Gastroesophageal sphincter (tissue), 3 donors: ENCODE measurements around the gene GATC.

ENCODE experiments used
- EP300 ChIP-seq: sonication (generic); formaldehyde crosslinking; IDR thresholded peaks from one replicate; pipeline ENCODE4 v1.6.1; 2017; ENCODE audit warnings: antibody characterized with exemption, mild to moderate bottlenecking
- POLR2A ChIP-seq, 2 donors: fragments of 450-650 bp; IDR thresholded peaks; one replicate each; pipeline ENCODE4 v1.6.1; 2017; ENCODE audit warnings: antibody characterized with exemption in 2 of 2, mild to moderate bottlenecking in 2 of 2, moderate library complexity in 1 of 2
- POLR2AphosphoS5 ChIP-seq: sonication (generic); formaldehyde crosslinking; IDR thresholded peaks from one replicate; pipeline ENCODE4 v1.6.1; 2017; ENCODE audit warnings: antibody characterized with exemption
- TF ChIP-seq, protein P1 (sequence below), 4 experiments: fragments of 200-600 bp in 2 of 4; fragments of 450-650 bp in 2 of 4; sonication (generic) in 1 of 4; IDR thresholded peaks; one replicate each; pipeline ENCODE4 v1.5.1; 2017 to 2019; ENCODE audit warnings: antibody characterized with exemption in 4 of 4, mild to moderate bottlenecking in 2 of 4, moderate library complexity in 2 of 4

DNA sequence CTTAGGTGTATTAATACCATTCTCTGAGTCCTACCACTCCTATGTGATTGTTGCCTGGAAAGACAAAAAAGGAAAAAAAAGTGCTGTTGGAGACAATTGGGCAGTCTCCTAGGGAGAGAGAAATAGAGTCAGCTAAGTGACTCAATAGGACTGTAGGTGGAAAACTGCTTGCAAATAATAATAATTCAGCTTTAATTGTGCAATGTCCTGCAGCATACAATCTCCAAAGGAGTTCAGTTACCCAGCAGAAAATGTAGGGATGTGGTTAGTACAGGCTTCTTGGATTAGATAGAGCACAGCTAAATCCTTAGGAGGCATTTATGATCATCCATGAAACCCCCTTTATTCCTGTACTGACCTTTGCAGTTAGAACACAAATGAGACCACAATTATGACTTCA is 26.3 kb downstream of the GATC start:
- TF ChIP-seq, protein P1, sequence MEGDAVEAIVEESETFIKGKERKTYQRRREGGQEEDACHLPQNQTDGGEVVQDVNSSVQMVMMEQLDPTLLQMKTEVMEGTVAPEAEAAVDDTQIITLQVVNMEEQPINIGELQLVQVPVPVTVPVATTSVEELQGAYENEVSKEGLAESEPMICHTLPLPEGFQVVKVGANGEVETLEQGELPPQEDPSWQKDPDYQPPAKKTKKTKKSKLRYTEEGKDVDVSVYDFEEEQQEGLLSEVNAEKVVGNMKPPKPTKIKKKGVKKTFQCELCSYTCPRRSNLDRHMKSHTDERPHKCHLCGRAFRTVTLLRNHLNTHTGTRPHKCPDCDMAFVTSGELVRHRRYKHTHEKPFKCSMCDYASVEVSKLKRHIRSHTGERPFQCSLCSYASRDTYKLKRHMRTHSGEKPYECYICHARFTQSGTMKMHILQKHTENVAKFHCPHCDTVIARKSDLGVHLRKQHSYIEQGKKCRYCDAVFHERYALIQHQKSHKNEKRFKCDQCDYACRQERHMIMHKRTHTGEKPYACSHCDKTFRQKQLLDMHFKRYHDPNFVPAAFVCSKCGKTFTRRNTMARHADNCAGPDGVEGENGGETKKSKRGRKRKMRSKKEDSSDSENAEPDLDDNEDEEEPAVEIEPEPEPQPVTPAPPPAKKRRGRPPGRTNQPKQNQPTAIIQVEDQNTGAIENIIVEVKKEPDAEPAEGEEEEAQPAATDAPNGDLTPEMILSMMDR (IDR thresholded peaks at IDR 0.05), result no peak
- no peak for TF ChIP-seq EP300
- TF ChIP-seq POLR2A (IDR thresholded peaks at IDR 0.05), result no peak
- no peak for TF ChIP-seq POLR2AphosphoS5
